GM19468 (cell line): Measurements from ENCODE around the gene CRIM1.

Source experiments
- ATAC-seq: cut with Tn5 transposase; IDR thresholded peaks from one replicate; pipeline ENCODE4 v1.9.1; 2021; ENCODE audit warnings: mild to moderate bottlenecking, moderate library complexity, moderate number of reproducible peaks; ENCODE audit not compliant: unreplicated experiment; ENCODE audit errors: extremely low read depth

CRIM1 gene

GRCh38 chr2:36393738-36394256, 38.2 kb downstream of the CRIM1 start:
- no peak for ATAC-seq

GRCh38 chr2:36394804-36395203, 39.2 kb downstream of the CRIM1 start:
- no peak for ATAC-seq

GRCh38 chr2:36395866-36396265, 40.3 kb downstream of the CRIM1 start:
- ATAC-seq = no peak

- ATAC-seq = no peak
Observed at GRCh38 chr2:36396878-36397539, 41.4 kb downstream of the CRIM1 start.

GRCh38 chr2:36397728-36398413, 42.3 kb downstream of the CRIM1 start:
- no peak for ATAC-seq

- no peak for ATAC-seq
Observed at GRCh38 chr2:36399050-36399449, 43.5 kb downstream of the CRIM1 start.

GRCh38 chr2:36403675-36404230, 48.2 kb downstream of the CRIM1 start:
- ATAC-seq = peak; percentile 63

- ATAC-seq = peak; percentile 6
Observed at GRCh38 chr2:36404318-36404717, 48.7 kb downstream of the CRIM1 start.

- ATAC-seq = no peak
Observed at GRCh38 chr2:36404754-36405153, 49.2 kb downstream of the CRIM1 start.

- no peak for ATAC-seq
Observed at GRCh38 chr2:36405183-36405582, 49.6 kb downstream of the CRIM1 start.

- no peak for ATAC-seq
Observed at GRCh38 chr2:36406296-36406695, 50.7 kb downstream of the CRIM1 start.

- ATAC-seq = no peak
Observed at GRCh38 chr2:36407413-36407812, 51.8 kb downstream of the CRIM1 start.

- ATAC-seq = no peak
Observed at GRCh38 chr2:36408198-36408703, 52.7 kb downstream of the CRIM1 start.

- no peak for ATAC-seq
Observed at GRCh38 chr2:36409335-36409734, 53.8 kb downstream of the CRIM1 start.

- no peak for ATAC-seq
Observed at GRCh38 chr2:36409935-36410334, 54.4 kb downstream of the CRIM1 start.

- ATAC-seq = no peak
Observed at GRCh38 chr2:36410681-36411080, 55.1 kb downstream of the CRIM1 start.

GRCh38 chr2:36411962-36412444, 56.4 kb downstream of the CRIM1 start:
- no peak for ATAC-seq

- no peak for ATAC-seq
Observed at GRCh38 chr2:36413218-36413617, 57.6 kb downstream of the CRIM1 start.

GRCh38 chr2:36414307-36414706, 58.7 kb downstream of the CRIM1 start:
- no peak for ATAC-seq

GRCh38 chr2:36415381-36416022, 59.9 kb downstream of the CRIM1 start:
- no peak for ATAC-seq
